Lung (tissue), 12 donors: ENCODE measurements around the gene NOTCH3. TPM values are rescaled to one million over a fixed set of nuclear protein-coding genes. Genes with fewer than 3 reads are reported as not detected.

Experiments used
- ATAC-seq: fragments of 200-7000 bp; cut with Tn5 transposase; one replicate; pipeline ENCODE4 v1.9.1; 2020; ENCODE audit warnings: moderate number of reproducible peaks; ENCODE audit not compliant: insufficient read depth, low FRiP score
- DNase-seq, 3 donors: peaks; one replicate each; pipeline ENCODE4 v3.0.0-alpha.2; 2013 to 2017
- H3K27ac ChIP-seq, 2 donors: one replicate each; pipeline ENCODE4 v1.5.1; 2013; ENCODE audit warnings: mild to moderate bottlenecking in 2 of 2, moderate library complexity in 2 of 2, control low read depth in 1 of 2, inconsistent platforms in 1 of 2, low read depth in 1 of 2, low read length in 1 of 2
- H3K27me3 ChIP-seq, 3 donors: one replicate each; pipeline ENCODE4 v1.5.1; 2013; ENCODE audit warnings: low read length in 2 of 3; ENCODE audit not compliant: control insufficient read depth in 3 of 3, insufficient read depth in 3 of 3
- H3K36me3 ChIP-seq, 4 donors: one replicate each; pipeline ENCODE4 v1.5.1; 2013; ENCODE audit warnings: low read length in 4 of 4, mild to moderate bottlenecking in 1 of 4, moderate library complexity in 1 of 4; ENCODE audit not compliant: control insufficient read depth in 4 of 4, insufficient read depth in 4 of 4
- H3K4me1 ChIP-seq, 5 donors: one replicate each; pipeline ENCODE4 v1.5.1; 2013; ENCODE audit warnings: low read length in 5 of 5, mild to moderate bottlenecking in 2 of 5, moderate library complexity in 1 of 5; ENCODE audit not compliant: control insufficient read depth in 5 of 5, insufficient read depth in 5 of 5
- H3K4me3 ChIP-seq: one replicate; pipeline ENCODE4 v1.5.1; 2013; ENCODE audit warnings: mild to moderate bottlenecking, control low read depth, moderate library complexity
- H3K9ac ChIP-seq, 2 donors: one replicate each; pipeline ENCODE4 v1.5.1; 2013; ENCODE audit warnings: low read length in 2 of 2, control low read depth in 1 of 2; ENCODE audit not compliant: insufficient read depth in 1 of 2
- H3K9me3 ChIP-seq, 4 donors: one replicate each; pipeline ENCODE4 v1.5.1; 2013; ENCODE audit warnings: low read length in 3 of 4, mild to moderate bottlenecking in 1 of 4, moderate library complexity in 1 of 4; ENCODE audit not compliant: control insufficient read depth in 4 of 4, insufficient read depth in 3 of 4
- WGBS, 2 donors: extraction: QIAGEN DNeasy Blood & Tissue Kit; methylation state at CpG; one replicate each; pipeline ENCODE4 v1.1.7; 2013; 5-methylcytosine and 5-hydroxymethylcytosine counted together
- polyA plus RNA-seq, 2 donors: library from polyadenylated mRNA; stranded (reverse); fragments of 200-250 nt; gene quantifications; one replicate each; pipeline ENCODE4 v1.2.1, GENCODE V29; 2013
- total RNA-seq, 2 donors: library from RNA; depleted of rRNA in 1 of 2; stranded (reverse); fragments of >200 nt in 1 of 2; gene quantifications; one replicate each; pipeline ENCODE4 v1.2.1, GENCODE V29; 2014 to 2021
- TF ChIP-seq, protein P1 (sequence below): IDR thresholded peaks from 2 replicates; pipeline ENCODE4 v1.5.1; 2012; ENCODE audit warnings: mild to moderate bottlenecking; ENCODE audit errors: control extremely low read depth, extremely low read depth
- donor health status: control.
- donor health status: control.
- donor health status: Bipolar disorder and iron deficiency.
- donor health status: healthy.
- donor health status: DM: yes; HTN: yes; CAD: no.

The NOTCH3 gene
- total and polyA plus RNA-seq, 4 donors, result 13.1 to 81.7 (median 43.1) TPM

DNA sequence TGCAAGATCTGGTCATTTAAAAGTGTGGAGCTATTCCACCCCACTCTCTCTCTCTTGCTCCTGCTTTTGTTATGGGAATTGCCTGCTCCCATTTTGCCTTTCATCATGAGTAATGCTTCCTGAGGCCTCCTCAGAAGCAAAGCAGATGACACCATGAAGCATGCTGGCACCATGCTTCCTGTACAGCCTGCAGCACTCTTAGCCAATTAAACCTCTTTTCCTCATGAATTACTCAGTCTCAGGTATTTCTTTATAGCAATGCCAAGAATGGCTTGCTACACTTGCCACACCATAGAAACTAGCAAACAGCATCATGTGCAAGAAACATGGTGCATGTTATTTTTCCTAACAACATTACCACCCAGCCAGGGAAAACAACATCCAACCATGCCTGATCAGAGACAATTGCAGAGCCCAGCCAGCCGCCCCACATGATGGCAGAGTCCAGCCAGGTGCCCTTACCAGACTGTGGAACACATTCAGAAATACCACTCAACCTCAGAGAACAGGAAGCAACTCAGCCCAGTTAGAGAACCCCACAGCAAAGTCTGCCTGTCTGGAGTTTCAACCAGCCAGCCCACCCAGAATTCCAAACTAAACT lies 56.6 kb downstream of the NOTCH3 start:
- no peak overlapping the region for H3K9ac ChIP-seq
- no peak overlapping the region for H3K27ac ChIP-seq
- H3K27me3 ChIP-seq, result no peaks in the 10 kb centered on the region
- TF ChIP-seq, protein P1, sequence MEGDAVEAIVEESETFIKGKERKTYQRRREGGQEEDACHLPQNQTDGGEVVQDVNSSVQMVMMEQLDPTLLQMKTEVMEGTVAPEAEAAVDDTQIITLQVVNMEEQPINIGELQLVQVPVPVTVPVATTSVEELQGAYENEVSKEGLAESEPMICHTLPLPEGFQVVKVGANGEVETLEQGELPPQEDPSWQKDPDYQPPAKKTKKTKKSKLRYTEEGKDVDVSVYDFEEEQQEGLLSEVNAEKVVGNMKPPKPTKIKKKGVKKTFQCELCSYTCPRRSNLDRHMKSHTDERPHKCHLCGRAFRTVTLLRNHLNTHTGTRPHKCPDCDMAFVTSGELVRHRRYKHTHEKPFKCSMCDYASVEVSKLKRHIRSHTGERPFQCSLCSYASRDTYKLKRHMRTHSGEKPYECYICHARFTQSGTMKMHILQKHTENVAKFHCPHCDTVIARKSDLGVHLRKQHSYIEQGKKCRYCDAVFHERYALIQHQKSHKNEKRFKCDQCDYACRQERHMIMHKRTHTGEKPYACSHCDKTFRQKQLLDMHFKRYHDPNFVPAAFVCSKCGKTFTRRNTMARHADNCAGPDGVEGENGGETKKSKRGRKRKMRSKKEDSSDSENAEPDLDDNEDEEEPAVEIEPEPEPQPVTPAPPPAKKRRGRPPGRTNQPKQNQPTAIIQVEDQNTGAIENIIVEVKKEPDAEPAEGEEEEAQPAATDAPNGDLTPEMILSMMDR, result no peak
- ATAC-seq, result no peak
- H3K4me1 ChIP-seq, result peaks cover 0 to 2% (median 0%) of the 10 kb centered on the region in 5 donors
- WGBS, 2 donors, result 93 to 96% methylated on average over 1 of the region's 1 CpG
- H3K36me3 ChIP-seq, result no peaks in the 10 kb centered on the region
- H3K4me3 ChIP-seq, result no peak overlapping the region
- peaks cover 0 to 3% (median 2%) of the 10 kb centered on the region in 4 donors for H3K9me3 ChIP-seq
- no peak for DNase-seq

DNA sequence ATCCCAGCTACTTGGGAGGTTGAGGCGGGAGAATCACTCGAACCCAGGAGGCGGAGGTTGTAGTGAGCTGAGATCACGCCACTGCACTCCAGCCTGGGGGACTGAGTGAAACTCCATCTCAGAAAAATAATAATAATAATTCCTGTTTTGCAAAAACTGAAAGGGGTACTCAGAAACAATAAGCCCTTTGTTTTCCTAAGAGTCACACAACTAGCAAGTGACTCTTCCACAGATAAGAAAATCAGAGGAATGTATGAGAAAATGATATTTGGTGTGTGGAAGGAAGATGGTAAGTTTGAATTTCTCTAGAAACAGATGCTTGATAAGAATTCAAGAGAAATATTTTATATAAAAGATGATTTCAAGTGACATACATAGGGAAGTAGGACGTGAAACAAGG lies 58.5 kb downstream of the NOTCH3 start:
- Histone ChIP-seq H3K9me3 (peaks cover 0 to 6% (median 4%) of the 10 kb centered on the region in 4 donors), H3K27me3 (no peaks in the 10 kb centered on the region), H3K36me3 (no peaks in the 10 kb centered on the region), H3K9ac (no peak overlapping the region), H3K4me1 (peaks cover 0 to 2% (median 0%) of the 10 kb centered on the region in 5 donors), H3K27ac (no peak overlapping the region), H3K4me3 (no peak overlapping the region)
- DNase-seq (no peak), ATAC-seq (no peak)
- TF ChIP-seq, protein P1, result no peak
- WGBS, 2 donors, result 83 to 93% methylated on average over 5 of the region's 5 CpGs

DNA sequence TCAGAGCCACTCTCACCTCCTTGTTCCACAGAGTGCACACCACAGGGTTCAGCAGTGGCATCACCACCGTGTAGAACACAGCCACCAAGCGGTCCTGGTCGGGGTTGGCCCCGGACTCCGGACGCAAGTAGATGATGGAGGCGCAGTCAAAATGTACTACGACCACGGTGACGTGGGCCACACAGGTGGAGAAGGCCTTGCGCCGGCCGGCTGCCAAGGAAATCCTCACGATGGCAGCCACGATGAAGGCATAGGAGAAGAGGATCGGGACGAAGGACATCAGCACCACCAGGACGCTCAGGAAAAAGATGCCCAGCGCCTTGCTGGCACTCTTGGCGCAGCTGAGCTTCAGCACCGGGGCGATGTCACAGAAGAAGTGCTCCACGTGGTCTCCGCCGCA lies 59.7 kb downstream of the NOTCH3 start:
- DNase-seq, result no peak
- 94 to 97% methylated on average over 25 of the region's 25 CpGs for WGBS, 2 donors

More for the DNA sequence above, 59.7 kb downstream of the NOTCH3 start:
- ATAC-seq, result no peak
- Histone ChIP-seq H3K9ac (no peak overlapping the region), H3K4me3 (no peak overlapping the region), H3K36me3 (no peaks in the 10 kb centered on the region), H3K27me3 (no peaks in the 10 kb centered on the region), H3K9me3 (peaks cover 0 to 6% (median 4%) of the 10 kb centered on the region in 4 donors), H3K27ac (no peak overlapping the region), H3K4me1 (peaks cover 0 to 2% (median 0%) of the 10 kb centered on the region in 5 donors)
- TF ChIP-seq, protein P1, result no peak
